RPMI8226 (cell line): ENCODE data around the gene SIRPB2.
A peak's percentile ranks its signal among the peaks of the same experiment; 100 is the strongest.

Experiments
- DNase-seq: peaks from one replicate; pipeline ENCODE4 v3.0.0-alpha.2; 2015

Gene SIRPB2

GRCh38 chr20:1491281-1491840 is at the start of gene SIRPB2:
Gene SIRPB2, minus strand, starts transcription at chr20:1491420. Its CDS starts 61 bp downstream, at chr20:1491359.
- no peak for DNase-seq

DNA sequence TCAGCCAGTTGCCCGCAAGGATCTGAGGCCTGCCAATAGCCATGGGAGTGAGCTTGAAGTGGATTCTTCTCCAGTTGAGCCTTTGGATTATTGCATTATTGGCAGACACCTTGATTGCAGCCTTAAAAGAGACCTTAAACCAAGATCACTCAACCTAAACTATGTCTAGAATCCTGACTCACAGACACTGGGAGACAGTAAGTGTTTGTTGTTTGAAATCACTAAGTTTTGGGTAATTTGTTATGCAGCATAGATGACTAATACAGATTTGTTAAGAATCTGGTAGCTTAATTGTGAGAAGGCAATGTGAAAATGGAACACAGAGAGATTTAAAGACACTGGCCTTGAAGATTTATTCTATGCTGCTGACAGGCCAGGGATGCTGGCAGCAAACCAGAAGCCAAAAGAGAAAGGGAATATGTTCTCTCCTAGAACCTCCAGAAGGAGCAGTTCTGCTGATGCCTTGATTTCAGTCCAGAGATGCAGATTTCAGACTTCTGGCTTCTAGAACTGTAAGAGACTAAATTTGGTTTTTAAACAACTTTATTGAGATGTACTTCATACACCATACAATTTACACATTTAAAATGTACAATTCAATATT is 48.7 kb upstream of the SIRPB2 start:
- DNase-seq, result no peak

GRCh38 chr20:1538655-1539054 is 47.4 kb upstream of the SIRPB2 start:
- DNase-seq, result no peak

- DNase-seq, result peak; percentile 85
These were observed 46.5 kb upstream of the SIRPB2 start for GRCh38 chr20:1537731-1538058.

DNA sequence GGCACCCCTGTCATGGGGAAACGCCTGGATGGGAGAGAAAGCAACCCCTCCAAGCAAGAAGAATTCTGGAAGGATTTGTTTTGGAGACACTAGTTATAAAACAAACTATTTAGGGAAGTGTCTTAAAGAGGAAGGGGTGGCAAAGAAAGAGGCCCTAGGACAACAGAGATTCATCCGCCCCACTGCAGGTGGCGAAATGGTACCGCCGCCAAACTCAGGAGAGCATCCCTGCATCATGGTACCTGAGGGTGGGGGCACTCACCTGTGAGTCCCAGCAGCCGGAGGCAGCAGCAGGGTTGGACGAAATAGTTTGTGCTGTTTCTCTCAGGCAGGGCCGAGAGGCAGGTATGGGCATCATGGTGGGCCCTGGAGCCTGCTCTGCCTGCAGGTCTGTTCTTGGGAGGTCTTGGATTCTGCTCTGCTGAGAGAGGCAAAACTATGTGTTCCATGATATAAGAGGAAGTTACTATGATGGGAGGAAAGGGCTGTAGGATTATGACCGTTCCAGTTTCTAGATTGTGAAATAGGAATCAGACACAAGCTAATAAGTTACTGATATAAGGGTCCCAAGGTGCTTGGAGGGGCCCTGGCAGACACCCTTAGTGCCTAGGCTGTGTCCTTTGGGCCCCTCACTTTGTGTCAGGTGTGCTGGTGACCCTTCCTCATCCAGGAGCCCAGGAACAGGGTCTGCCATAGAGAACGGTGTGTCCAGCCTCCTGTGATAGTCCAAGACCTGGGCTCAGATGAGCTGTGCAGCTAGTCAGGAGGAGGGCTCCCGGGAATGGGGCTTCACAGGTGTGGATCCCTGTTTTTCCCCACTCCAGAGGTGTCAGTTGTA is 45.9 kb upstream of the SIRPB2 start:
- DNase-seq, result peak; percentile 15

GRCh38 chr20:1535420-1536175 is 44.4 kb upstream of the SIRPB2 start:
- peak; percentile 91 for DNase-seq

- DNase-seq, result no peak
These were observed 43.3 kb upstream of the SIRPB2 start for GRCh38 chr20:1534526-1534925.

DNA sequence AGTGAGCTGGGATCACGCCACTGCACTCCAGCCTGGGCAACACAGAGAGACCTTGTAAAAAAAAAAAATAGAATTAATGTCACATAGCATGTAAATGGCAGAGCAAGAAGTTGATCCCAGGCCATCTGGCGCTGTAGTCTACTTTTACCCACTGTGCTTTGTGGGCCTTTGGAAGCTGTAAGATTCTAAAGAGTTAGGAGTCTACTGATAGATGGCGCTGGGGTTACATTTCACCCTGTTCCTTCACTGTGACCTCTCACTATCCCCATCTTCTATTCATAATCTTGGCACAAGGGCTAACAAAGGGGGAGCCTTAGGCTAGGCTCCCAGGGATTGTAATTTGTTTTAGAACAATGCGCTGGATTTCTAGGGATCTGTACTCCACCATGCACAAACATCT is 41.8 kb upstream of the SIRPB2 start:
- no peak for DNase-seq

DNA sequence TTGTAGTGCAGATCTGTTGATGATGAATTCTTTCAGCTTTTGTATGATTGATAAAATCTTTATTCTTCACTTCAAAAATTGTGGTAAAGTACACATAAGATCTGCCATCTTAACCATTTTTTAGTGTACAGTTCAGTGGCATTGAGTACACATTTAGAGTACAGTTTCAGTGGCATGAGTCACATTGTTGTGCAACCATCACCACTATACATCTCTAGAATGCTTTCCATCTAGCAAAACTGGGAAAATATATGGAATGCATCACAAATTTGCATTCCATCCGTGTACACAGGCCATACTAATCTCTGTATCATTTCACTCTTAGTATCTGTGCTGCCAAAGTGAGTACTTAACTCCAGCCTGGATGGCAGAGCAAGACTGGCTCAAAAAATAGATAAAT is 37.6 kb upstream of the SIRPB2 start:
- DNase-seq, result no peak

GRCh38 chr20:1527923-1528322 is 36.7 kb upstream of the SIRPB2 start:
- DNase-seq, result no peak

GRCh38 chr20:1526896-1527295 is 35.7 kb upstream of the SIRPB2 start:
- peak; percentile 84 for DNase-seq

DNA sequence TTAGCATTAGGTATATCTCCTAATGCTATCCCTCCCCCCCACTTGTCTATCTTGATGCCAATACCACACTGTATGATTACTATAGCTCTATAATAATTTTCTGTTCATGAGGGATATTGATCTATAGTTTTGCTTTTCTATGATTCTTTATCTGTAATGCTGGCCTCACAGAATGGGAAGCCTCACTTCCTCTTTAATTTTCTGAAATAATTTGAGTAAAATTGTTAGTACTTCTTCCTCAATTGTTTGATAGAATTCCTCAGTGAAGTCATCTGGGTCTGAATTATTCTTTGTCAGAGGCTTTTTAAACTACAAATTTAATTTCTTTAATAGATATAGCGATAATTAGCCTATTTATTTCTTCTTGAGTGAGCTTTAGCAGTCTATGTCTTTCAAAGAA is 35.1 kb upstream of the SIRPB2 start:
- no peak for DNase-seq

DNA sequence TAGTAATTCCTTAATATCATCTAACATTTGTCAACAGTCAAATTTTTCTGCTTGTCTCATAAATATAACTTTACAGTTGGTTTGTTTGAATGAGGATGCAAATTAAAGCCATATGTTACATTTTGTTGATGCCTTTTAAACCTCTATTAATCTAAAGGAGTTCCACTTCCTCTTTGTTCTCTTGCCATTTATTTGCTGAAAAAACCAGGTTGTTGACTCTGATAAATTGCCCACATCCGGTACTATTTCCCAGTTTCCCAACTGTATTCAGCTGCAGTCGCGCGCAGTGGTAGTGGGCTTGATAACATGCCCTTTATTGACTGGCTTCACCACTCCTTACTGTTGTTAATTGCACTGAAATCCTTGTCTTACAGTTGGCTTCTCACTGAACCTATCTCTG is 32.8 kb upstream of the SIRPB2 start:
- DNase-seq, result peak; percentile 84

GRCh38 chr20:1517010-1517409 is 25.8 kb upstream of the SIRPB2 start:
- no peak for DNase-seq

DNA sequence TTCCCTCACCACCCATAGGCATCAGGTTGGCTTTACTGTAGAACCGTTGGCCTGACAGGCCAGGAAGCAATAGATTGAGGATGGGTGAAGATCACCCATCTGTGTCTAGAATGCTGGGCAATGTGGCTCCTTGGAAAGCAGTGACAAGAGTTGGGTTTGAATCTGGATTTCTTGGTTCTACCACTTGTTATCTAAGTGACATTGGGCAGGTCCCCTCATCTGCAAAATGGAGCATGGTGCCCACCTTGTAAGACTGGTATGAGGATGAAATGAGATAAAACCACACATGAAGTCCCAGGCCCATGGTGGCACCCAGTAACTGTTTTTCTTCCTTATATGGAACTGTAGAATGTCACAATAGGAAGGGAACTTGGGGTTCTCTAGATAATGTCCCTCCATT is 22.6 kb upstream of the SIRPB2 start:
- no peak for DNase-seq

- peak; percentile 77 for DNase-seq
These were observed 18.0 kb upstream of the SIRPB2 start for GRCh38 chr20:1509237-1509636.

DNA sequence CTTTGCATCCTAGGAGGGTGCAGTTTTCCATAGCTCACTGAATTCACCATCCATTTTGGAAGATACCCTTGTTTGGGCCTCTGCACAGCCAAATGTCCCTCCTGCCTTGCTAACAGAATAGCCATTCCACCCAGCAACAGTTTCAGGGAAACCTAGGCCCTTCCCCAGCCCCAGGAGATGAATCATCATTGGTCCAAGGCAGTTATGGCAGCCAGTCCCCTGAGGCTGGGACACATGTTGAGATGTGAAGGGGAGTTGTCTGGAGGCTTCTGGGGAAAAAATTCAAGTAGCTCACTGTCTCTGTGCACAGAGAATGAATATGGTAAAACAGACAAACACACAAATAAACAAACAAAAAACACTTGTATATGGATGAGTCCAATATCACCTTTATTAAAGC is 17.4 kb upstream of the SIRPB2 start:
- no peak for DNase-seq

DNA sequence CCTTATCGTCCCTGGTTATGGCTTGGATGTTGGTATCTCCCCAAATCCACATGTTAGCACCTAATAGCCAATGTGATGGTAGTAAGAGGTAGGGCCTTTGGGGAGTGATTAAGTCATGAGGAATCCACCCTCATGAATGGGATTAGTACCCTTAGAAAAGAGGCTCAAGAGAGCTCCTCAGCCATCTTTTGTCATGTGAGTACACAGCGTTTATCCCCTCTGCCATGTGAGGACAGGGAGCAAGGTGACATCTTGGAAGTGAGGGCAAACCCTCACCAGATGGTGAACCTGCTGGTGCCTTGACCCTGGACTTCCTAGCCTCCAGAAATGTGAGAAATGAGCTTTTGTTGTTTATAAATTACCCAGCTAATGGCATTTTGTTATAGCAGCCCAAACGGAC is 16.1 kb upstream of the SIRPB2 start:
- DNase-seq, result no peak

GRCh38 chr20:1505871-1506270 is 14.7 kb upstream of the SIRPB2 start:
- DNase-seq, result no peak

GRCh38 chr20:1505361-1505760 is 14.1 kb upstream of the SIRPB2 start:
- DNase-seq, result no peak

- peak; percentile 89 for DNase-seq
These were observed 12.5 kb upstream of the SIRPB2 start for GRCh38 chr20:1503564-1504227.

- no peak for DNase-seq
These were observed 9.3 kb upstream of the SIRPB2 start for GRCh38 chr20:1500496-1500895.
